MV-4-11 (cell line): ENCODE measurements around the gene PKM.
A peak's percentile ranks its signal among the peaks of the same experiment; 100 is the strongest.
"Not testable (repeated sequence)": the region's sequence is repeated elsewhere in the genome, so short reads cannot be mapped to it uniquely, and the experiment has no call there.

Source experiments
- DNase-seq: peaks from one replicate; lab custom pipeline; 2025; lab: John Stamatoyannopoulos, UW

Gene PKM

DNA sequence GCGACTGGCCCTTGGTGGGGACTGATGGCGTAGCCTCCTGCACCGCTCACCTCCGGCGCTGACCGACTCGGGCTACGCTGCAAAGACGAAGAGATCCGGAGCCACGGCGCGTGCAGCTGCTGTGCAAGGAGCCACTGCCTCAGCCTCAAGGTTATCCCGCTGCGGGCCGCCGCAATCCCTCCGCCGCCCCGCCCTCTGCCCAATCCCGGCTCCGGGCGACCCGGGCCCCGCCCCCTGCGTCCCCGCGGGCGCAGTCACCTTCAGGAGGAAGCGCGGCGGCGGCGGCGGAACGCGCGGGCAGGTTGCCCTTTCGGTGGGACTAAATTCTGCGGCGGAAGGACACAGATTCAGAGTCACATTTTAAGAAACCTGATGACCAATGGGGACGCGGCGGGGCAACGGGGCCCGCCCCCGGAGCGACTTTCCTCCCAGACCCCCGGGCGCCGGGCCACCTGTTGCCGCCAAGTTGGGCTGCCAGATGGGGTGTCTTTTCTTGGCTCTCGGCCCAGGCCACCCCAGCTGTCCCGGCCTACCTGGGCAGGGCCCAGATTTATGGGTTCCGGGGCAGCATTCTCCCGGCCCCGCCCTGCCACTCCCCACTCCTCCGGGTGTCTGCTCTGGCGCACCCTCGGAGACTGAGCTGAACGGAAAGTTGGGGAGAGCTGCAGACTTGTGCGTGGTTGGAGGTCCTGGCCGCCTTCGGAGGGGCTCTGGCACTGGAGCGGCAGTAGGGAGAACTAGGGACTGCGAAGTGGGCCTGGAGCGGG is at the start of gene PKM:
Gene PKM, minus strand, starts transcription at position 125 of the 767 bp plus-strand sequence. CDS start 12,093 bp downstream, outside the sequence.
- peak; percentile 89 for DNase-seq

DNA sequence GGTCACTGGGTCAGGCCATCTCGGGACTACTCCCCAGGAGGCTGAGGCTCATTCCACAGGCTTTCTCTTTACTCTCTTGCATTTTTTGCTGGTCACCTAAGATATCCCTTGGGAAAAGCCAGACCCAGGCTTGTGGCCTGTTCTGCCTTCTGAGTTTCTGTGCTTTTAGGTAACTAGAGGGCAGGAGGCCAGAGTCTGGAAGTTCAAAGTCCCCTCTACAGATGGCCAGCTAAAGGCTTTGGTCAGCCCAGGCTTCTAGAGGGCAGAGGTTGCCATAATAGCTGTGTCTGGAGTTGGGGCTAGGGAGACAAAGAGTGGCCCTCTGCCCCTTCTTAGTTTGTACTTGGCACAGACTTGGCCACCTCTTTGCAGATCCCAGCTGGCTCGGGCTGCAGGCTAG is 49.8 kb upstream of the PKM start:
- DNase-seq = no peak

GRCh38 chr15:72278737-72279136 is 47.7 kb upstream of the PKM start:
- no peak for DNase-seq

DNA sequence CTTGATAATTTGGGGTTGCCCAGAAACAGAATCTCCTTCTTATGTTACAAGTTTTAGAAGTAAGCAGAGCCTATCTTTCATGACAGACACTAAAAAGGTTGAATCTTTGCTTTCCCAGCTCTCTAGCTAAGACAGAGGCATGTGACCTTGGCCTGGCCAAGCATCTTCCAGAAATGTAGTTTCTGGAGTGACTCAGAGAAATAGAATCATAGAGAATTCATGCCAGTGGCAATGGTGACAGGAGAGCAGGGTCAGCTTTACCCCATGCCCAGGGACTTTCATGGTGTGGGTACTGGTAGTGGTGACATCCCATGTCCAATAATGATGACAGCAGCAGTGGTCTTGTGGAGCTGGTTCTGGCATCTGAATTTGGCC is 45.3 kb upstream of the PKM start:
- DNase-seq = no peak

GRCh38 chr15:72275635-72276325 is 44.8 kb upstream of the PKM start:
- DNase-seq = not testable (repeated sequence)

DNA sequence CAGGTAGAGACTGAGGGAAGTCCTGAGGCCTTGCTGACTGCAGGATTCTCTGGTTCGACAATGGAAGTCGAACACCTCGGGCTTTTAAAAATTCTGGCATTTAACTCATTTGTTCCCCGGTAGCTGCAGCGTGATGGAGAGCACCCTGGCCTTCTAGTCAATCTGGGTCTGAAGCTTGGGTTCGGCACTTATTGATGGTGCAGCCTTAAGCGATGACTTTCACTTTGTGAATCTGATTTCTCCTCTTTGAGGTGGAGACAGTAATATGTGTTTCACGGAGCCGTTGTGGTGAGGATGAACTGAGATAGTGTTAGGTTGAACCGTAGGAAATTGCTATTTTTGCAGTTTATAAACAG is 42.0 kb upstream of the PKM start:
- no peak for DNase-seq

DNA sequence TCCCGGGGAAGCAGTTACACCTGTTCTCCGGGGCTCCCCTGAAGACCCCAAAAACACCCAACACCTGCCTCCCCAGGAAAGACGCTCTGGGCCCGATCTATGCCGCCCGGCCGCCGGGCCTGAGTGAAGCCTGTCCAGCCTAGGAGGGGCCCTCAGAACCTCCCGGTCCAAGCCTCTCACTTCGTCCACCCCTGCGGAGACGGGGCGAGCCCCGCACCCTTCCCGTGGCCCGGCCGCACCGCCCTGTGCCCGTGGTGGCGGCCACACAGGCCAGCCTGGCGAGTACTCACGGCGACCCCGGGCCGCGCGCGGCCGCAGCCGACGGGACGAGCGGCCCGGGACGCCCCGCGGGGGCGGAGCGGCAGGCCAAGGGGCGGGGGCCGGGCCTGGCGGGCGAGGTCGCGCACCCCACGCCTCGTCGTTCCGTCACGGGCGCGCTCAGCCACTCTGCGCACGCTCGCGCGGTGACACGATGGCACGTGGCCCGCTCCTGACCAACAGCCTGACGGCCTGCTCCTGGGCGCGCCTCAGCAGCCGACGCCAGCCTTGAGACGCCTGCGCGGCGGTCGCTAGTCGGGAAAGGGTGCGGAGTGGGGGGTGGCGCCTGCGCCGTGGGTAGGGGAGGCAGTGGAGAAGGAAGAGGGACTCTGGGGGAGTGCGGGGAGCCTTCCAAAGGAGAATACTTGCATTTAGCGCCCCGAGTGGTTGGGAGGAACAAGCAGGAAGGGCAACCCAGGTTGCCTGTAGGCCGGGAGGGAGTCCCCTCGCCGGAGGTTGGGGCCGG is 41.4 kb upstream of the PKM start, which contains the start of gene PARP6:
Gene PARP6, minus strand, starts transcription at position 342 of the 784 bp plus-strand sequence. CDS start 5,077 bp downstream, outside the sequence.
- peak; percentile 98 for DNase-seq

GRCh38 chr15:72271895-72272212 is 40.9 kb upstream of the PKM start:
- no peak for DNase-seq

GRCh38 chr15:72271221-72271620 is 40.2 kb upstream of the PKM start:
- DNase-seq = no peak

GRCh38 chr15:72269739-72270138 is 38.7 kb upstream of the PKM start:
- DNase-seq = no peak

DNA sequence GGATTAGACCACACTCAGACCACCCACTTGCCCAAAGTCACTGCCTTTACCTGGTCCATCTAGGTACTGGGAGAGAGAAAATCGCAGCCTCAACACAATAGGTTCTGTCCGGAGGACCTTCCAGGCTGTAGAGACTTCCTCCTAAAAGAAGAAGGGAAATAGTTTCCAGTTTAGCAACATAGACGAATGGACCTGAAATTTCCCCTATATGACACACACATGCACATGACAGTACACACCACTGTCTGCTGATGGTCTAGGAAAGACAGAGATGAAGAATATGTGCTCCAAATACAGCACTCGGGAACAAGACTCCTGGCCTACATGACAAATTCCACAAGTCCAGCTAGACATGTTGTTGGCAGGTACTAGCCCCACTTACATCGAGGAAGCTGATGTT is 34.0 kb upstream of the PKM start:
- DNase-seq = no peak

DNA sequence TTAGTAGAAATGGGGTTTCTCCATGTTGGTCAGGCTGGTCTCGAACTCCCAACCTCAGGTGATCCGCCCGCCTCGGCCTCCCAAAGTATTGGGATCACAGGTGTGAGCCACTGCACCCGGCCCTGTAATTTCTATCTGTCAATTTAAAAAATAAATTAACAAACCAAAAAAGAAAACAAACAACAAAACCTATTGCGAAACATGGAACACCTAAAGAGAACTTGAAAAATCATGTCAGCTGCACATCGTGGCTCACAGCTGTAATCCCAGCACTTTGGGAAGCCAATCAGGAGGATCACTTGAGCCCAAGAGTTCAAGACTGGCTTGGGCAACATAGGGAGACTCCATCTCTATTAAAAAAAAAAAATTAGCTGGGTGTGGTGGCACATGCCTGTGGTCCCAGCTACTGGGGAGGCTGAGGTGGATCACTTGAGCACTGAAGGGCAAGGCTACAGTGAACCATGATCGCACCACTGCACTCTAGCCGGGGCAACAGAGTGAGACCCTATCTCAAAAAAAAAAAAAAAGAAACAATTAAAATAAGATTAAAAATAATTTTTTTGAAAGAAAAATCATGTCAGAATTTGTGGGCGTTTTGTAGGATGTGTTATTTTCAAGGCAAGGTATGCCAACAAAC is 21.8 kb upstream of the PKM start:
- no peak for DNase-seq

DNA sequence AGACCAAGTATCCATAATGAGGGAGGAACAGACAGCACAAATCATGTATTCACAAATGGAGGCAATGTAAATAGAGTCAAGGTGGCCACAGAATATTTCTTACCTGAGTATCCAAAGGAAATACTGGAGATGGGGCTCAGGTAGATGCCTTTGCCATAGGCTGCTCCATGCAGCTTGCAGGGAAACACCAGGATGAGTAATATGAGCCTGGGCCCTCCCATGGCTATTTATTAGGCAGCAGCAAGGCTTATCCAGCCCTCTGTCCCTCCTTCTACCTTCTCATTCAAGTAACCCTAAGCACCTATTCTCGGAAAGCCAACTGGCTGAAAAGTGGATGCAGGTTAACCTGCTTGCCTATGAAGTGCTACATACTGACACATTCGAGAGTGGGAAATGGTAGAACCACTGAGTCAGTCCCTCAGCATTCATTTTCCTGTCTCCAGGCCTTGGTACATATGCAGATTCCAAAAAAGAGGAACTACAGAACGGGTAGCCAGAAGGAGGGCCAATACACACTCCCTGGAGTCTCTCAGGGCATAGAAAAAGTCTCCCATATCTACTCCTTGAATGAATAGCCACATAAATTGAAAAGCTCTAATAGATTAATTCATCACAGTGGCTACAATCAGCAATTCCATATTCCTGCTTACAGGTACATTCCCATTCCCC is 18.3 kb upstream of the PKM start:
- DNase-seq = no peak

- no peak for DNase-seq
Measured at GRCh38 chr15:72248514-72248913, 17.5 kb upstream of the PKM start.

DNA sequence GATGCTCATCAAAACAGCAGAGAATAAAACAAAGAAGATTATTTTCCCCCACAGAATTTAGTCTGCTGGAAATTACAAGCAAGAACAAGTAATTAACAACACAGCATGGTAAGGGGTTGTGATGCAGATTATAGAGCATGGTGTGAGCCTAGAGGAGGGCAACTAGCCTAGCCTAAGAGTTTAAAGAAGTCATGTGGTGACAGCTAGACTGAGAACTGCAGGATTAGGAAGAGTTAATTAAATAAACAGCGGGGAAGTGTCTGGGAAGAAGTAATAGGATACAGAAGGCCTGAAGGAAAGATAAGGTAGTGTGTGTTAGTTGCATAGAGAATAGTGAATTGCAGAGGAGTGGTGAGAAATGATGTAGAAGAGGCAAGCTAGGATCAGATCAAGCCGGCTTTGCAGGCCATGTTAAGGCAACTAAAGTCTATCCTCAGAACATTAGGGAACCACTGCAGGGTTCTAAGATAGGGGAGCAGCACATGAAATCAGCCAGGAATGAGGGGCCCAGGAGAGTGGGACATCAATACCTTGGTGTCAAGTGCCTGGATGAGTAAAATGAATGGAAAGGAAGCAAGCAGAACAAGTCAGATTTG is 11.9 kb upstream of the PKM start:
- no peak for DNase-seq

DNA sequence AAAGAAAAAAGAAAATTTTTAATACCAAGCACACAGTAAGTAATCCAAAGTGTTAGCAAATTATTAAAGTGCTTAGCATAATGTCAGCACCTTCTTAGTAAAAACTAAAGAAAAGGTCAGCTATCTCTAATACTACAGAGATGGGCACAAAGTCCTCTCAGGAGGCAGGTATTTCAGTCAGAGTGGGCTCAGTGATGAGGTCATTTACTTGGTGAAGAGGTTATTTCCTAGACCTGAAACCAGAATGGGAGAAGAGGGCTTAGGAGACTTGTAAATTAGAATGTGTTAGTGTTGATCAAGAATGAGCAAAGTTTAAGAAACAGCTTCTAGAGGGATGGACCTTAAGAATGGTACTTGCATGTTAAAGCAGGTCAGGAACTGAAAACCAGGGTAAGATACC is 8.7 kb upstream of the PKM start:
- no peak for DNase-seq

DNA sequence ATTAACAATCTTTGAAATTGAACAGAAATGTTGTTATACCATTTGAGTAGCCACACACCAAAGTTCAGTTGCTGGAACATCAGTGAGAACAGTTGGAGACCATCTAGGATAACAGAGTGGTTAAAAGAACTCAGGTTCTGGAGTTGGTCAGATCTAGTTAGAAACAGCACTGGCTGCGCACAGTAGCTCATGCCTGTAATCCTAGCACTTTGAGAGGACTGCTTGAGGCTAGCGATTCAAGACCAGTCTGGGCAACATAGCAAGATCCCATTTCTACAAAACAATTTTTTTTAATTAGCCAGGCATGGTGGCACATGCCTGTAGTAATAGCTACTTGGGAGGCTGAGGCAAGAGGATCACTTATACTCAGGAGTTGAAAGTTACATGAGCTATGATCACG is 7.6 kb upstream of the PKM start:
- no peak for DNase-seq

GRCh38 chr15:72237853-72238224 is 6.8 kb upstream of the PKM start:
- no peak for DNase-seq

DNA sequence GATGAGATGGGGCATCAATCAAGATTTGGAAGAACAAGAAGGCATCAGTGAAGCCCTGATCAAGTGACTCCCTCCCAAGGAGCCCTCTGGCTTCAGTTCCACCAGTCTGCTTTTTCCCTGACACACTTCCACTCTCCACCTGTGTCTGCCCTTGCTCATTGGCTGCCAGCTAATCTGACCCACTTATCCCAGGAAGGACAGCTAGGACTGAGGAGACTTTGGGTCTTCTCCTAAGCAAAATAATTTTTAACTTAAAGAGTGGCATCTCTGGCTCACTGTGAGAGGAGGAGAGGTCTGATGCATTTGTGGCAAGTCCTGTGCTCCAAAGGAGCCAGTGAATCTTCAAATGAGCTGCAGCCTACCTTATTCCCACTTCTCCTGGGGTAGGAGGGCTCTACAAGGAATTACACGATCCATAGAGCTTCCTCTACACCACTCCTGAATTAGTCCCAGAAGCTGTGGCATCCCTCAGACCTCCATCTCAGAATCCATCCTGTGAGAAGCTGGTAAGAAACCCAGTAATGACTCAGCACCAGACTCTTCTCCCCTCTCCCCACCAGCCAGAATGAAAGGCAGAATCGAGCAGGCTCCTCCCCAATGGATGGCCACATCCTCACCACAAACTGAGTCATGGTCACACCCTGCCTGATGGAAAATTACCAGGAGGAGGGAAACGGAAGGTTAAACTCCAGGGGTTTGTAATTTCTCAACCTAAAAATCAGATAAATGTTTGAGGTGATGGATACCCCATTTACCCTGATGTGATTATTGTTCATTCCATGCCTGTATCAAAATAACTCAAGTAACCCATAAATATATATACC is 6.3 kb upstream of the PKM start:
- DNase-seq = peak; percentile 93

DNA sequence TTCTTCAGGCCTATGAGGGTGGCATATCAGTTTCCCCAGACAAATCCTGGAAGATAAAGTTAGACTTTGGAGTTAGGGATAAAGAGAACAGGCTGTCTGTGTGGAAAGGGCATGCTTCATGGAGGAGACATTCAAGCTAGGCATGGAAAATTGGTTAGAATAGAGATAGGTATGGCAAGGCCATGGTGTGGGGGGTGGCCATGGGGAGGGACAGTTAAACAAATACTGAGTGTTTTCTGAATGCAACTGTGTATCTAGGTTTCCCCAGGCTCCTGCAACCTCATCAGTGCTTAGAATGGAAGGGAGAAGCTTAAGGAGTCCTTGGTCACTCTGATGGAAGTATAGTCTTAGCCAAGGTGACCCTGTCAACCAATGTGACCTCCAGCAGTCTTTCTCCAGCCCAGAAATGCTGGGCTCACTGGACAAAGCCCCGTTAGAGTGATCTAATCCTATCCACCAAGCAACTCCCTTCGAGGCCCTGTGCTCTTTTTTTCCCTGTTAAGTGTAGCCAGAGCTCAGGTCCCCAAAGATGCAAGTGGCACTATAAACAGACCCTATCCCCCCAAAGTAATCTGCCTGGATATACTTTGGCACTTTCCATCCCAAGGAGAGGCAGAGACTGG is 5.5 kb upstream of the PKM start:
- no peak for DNase-seq
